HG03159 (cell line): ENCODE results near the gene PRDM8.
A peak's percentile ranks its signal among the peaks of the same experiment; 100 is the strongest.
"Not testable (repeated sequence)": the region's sequence is repeated elsewhere in the genome, so short reads cannot be mapped to it uniquely, and the experiment has no call there.

Experiments used
- ATAC-seq: cut with Tn5 transposase; IDR thresholded peaks from one replicate; pipeline ENCODE4 v1.9.1; 2021; ENCODE audit warnings: mild to moderate bottlenecking, moderate library complexity; ENCODE audit not compliant: unreplicated experiment

PRDM8 gene

DNA sequence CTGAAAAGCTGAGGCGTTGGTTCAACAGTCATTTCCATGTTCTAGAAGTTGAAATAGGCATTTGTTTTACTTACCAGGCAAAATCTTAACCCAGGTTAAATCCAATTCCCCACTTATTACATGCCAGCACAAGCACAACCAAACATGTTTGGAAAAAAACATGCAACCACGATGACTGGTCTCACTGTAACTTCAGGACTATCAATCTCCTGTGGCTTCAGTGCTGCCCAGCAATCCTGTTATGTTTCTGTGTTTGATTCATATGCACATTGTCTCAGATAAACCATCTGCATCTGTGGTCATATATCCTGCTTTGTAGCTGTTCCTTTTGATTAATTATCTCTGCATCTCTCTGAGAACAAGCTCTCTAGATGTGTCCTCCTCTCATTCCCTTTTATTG, 28.3 kb downstream of the PRDM8 start:
- ATAC-seq: no peak

DNA sequence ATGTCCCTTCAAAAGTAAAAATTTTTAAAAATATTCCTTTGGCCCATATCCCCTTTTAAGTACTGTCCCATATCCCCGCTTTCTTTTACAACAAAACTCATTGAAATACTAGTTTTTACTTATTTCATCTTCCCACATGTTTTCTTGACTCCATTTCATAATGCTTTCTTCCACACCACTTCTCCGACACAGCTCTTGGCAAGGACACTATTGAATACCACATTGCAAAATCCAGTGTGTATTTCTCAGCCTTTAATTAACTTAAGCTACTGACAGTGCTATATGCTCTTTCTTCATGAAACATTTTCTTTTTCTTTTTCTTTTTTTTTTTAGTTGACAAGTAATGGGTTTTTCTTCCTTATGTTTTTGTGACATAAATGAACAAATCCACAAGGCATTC, 28.8 kb downstream of the PRDM8 start:
- no peak for ATAC-seq

DNA sequence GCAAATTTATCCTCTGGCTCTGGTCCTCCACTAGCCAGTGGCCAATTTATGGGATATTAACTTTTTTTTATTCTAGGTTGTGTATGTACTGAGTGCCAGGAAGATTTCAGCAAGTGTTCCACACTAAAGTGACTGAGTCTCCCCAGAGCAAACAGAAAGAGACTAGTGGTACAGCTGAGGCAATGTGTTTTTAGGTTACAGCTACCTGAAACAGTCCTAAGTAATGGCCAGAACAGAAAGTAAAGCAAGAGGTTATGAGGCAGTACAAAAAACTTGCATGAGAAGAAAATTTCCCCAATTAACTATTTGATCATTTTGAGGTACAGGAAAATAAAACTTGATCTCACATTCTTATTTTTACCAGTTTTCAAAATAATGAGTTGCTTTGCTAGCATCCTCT, 31.2 kb downstream of the PRDM8 start:
- no peak for ATAC-seq

DNA sequence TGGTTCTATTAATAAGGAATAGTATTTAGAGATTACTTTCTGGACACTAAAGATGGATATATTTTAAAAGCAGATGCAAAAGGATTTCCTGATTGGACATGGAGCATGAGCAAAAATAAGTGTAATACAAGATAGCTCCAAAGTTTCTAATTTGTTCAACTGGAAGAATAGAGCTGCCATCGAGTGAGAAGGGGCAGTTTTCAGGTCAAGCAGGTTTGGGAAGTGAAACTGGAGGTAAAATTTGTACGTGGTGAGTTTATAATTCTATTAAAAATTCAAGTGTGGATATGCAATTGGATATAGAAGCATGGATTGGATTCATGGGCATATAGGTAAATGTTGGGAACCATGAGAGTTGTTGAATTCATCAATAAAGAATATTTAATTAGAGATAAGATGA, 31.8 kb downstream of the PRDM8 start:
- ATAC-seq: no peak

GRCh38 chr4:80229590-80229989, 32.3 kb downstream of the PRDM8 start:
- ATAC-seq: peak; percentile 95

- ATAC-seq: no peak
Measured at GRCh38 chr4:80231180-80231579, 33.9 kb downstream of the PRDM8 start.

GRCh38 chr4:80232707-80233370, 35.5 kb downstream of the PRDM8 start:
- no peak for ATAC-seq

DNA sequence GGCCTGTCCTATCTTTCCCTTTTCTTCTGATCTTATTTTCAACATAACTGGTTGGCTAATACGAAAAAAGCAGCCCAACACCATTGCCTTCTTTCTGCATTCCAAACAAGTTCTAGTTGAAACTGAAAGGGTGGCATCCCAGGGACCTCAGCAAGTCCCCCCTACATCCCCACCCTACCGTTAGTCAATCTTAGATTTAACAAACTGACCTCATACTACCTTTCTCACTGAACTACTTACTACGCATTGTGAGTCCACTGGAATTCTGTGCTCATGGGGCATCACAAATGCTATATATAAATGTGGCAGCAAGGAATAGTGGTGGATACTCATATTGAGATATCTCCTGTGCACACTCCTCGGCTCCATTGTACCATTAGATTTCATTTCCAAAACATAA, 36.1 kb downstream of the PRDM8 start:
- ATAC-seq: no peak

DNA sequence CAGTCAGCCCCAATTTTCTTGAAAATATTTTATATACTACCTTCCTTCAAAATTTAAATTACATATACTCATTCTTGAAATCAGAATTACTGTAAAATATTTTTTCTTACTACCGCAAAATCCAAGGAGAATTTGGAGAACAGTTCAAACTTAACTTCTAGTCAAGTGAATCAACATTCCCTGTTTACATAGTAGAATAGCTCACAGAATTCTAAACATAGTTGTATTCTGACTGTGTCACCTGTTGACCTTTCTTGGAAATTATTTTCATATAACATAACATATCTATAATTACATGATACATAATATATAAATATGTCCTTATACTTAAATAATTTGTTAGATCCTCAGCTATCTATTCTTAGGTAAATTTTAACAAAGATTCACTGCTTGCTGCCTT, 38.1 kb downstream of the PRDM8 start:
- ATAC-seq: no peak

GRCh38 chr4:80237992-80238391, 40.7 kb downstream of the PRDM8 start:
- no peak for ATAC-seq

DNA sequence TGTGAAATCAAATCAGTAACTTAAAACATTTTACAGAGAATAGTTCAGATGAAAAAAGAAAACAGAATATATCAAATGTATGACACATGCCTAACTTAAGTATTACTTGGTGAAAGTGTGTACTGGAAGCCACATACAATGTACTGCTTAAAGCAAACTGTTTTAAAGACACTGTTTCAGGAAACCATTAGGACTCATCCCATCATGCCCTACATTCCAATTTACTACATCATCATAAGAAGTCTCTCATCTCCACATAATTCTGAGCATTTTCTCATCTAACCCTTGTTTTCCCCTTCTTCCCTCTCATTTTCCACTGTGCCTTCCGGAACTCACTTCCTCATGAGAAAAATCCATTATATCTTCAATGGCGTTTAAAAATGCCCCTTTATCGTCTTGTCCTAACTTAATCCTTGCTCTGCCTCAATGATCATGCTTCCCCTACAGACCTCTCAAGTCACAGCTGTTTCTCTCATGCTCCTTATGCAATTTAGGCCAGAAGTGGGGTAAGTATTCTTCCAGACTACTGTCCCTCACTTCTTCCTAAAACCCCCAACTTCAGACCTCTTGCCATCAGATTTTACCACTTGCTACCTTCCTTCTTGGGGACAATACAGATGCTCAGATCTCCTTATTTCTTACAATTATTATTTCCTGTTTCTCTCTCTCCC, 42.3 kb downstream of the PRDM8 start:
- ATAC-seq: no peak

- ATAC-seq: no peak
Measured at GRCh38 chr4:80240976-80241375, 43.7 kb downstream of the PRDM8 start.

- no peak for ATAC-seq
Measured at GRCh38 chr4:80243274-80244018, 46.1 kb downstream of the PRDM8 start.

GRCh38 chr4:80247484-80247883, 50.2 kb downstream of the PRDM8 start:
- not testable (repeated sequence) for ATAC-seq

DNA sequence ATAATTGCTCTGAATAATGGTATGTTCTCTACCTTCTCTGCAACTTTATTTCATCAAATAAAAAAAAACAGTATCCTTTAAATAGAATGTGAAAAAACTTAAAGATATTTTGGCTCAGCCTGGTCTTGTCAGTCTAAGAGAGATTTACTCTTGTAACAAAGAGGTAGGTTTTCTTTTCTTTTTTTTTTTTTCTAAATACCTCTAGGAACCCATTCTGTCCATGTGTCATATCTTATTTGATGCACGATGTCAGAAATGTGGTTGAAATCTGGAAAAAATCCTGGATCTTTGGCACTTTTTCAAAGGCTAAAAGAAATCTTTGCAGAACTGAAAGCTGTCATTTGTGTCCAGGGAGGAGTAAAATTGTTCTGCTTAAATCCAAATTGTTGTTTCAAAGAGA, 51.8 kb downstream of the PRDM8 start:
- ATAC-seq: no peak

DNA sequence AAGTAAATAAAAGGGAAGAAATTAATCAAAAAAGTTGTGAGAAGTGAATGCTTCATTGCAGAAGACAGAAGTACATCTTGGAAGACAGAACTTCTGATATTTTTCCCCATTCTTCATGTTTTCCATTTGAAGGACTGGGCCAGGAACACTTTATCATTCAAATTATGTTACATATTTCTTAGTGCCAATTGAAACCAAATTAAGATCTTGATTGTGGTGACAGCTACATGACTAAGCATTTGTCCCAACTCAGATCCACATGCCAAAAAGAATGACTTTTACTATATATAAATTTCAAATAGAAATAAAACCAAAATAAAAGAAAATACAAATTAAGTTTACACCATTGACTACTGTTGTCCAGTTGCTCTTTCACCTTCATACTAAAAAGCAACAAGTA, 55.1 kb downstream of the PRDM8 start:
- ATAC-seq: no peak

GRCh38 chr4:80252953-80253352, 55.6 kb downstream of the PRDM8 start:
- ATAC-seq: no peak

- no peak for ATAC-seq
Measured at GRCh38 chr4:80253510-80253909, 56.2 kb downstream of the PRDM8 start.
